Measurements from ENCODE around the gene HIVEP3.

HIVEP3 gene

DNA sequence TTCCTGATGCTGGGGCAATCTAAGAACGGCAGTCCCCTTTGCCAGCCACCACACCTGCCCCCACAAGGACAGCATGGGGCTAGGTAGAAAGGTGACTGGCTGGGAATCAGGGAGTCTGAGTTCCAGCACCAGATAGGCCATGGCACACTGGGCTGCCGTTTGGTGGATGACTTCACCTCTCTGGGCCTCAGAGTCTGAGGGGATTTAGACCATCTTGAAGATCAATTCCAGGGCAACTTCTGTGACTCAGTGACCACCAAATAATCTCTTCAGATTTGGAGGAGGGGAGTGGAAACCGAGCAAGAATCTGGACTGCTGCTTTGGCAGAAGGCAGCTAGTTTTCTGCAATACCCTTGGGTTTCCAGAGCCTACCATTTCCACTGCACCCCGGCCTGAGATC lies 342.1 kb downstream of the HIVEP3 start:
- Histone ChIP-seq H3K9me3 (replicated peaks in 1 of 11) (no peaks in the 10 kb centered on the region), H4K20me1 (peaks cover 0 to 9% (median 0%) of the 10 kb centered on the region in 11 experiments; a peak in 3 of 22 replicates), H3K27me3 (no peaks in the 10 kb centered on the region), H3K4me3 (no peak overlapping the region), H3K27ac (peak overlapping the region in 4 of 11 experiments; percentile 6 to 40 (median 20); a peak in 2 of 22 replicates), H3K4me2 (peak overlapping the region in 9 of 11 experiments; percentile 30 to 97 (median 78); a peak in 16 of 22 replicates), H3K36me3 (peaks cover 0 to 33% (median 3%) of the 10 kb centered on the region in 11 experiments; a peak in 8 of 22 replicates), H3K9ac (no peak overlapping the region), H3K4me1 (peaks cover 30 to 79% (median 67%) of the 10 kb centered on the region in 10 experiments)
- no peak for TF ChIP-seq Cebpa-rat (IDR thresholded peaks at IDR 0.05)

DNA sequence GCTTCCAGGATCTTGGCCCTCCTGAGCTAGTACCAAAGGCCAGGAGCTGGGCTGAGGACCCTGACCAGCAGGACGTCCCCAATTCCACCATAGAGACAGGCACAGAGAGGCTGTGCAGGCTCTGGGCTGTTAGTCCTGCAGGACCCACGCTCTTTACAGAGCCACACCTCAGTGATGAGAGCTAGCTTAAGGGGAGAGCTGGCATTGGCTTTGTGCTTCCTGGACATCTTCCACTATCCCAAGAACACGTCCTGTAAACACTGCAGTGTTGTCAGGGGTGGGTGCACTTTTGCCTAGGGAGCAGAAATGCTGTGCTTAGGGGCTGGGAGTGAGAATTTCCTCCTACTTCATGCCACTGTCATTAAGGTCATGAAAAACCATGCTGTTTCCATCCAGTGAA lies 342.5 kb downstream of the HIVEP3 start:
- Histone ChIP-seq H3K9me3 (replicated peaks in 1 of 11) (no peaks in the 10 kb centered on the region), H3K27ac (peak overlapping the region in 4 of 11 experiments; percentile 6 to 40 (median 20); a peak in 5 of 22 replicates), H3K9ac (0 out of 22 replicates have a peak overlapping the region, but pooled peaks of 1 of the 11 experiments have one; percentile 2), H3K27me3 (no peaks in the 10 kb centered on the region), H3K4me1 (peaks cover 25 to 75% (median 63%) of the 10 kb centered on the region in 10 experiments), H4K20me1 (peaks cover 0 to 9% (median 0%) of the 10 kb centered on the region in 11 experiments; a peak in 3 of 22 replicates), H3K36me3 (peaks cover 0 to 37% (median 3%) of the 10 kb centered on the region in 11 experiments; a peak in 8 of 22 replicates), H3K4me3 (no peak overlapping the region), H3K4me2 (peak overlapping the region in 9 of 11 experiments; percentile 30 to 97 (median 78); a peak in 18 of 22 replicates)
- no peak for TF ChIP-seq Cebpa-rat (IDR thresholded peaks at IDR 0.05)

DNA sequence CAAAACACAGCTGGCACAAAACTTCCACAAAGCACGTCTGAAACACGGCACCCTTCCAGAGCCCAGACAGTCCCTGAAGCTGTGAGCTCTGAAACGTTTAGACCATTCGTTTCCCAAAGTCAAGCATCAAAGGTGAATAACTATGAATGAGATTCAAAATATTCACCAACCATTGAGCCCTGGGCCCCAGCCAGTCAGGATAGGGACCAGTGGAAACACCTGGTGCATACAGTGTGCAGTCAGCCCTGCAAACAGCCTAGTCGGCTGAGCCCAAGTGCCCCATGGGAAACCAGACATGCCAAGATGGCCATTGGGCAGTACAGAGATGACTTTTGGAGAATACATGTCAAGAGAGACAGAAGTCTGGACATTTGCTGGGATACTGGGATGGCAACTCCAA lies 343.9 kb downstream of the HIVEP3 start:
- Histone ChIP-seq H3K27ac (peak overlapping the region in 9 of 11 experiments; percentile 34 to 75 (median 51); a peak in 18 of 22 replicates), H3K9me3 (replicated peaks in 1 of 11) (no peaks in the 10 kb centered on the region), H3K4me3 (peak overlapping the region in 1 of 10 experiments; percentile 32; a peak in 1 of 20 replicates), H3K9ac (peak overlapping the region in 9 of 11 experiments; percentile 1 to 60 (median 44); a peak in 13 of 22 replicates), H3K27me3 (no peaks in the 10 kb centered on the region), H3K36me3 (peaks cover 0 to 43% (median 3%) of the 10 kb centered on the region in 11 experiments; a peak in 9 of 22 replicates), H3K4me2 (peak overlapping the region; percentile 69 to 97 (median 83)), H4K20me1 (peaks cover 0 to 11% (median 0%) of the 10 kb centered on the region in 11 experiments; a peak in 3 of 22 replicates), H3K4me1 (peaks cover 17 to 61% (median 49%) of the 10 kb centered on the region in 10 experiments)
- TF ChIP-seq Cebpa-rat (IDR thresholded peaks at IDR 0.05): no peak

DNA sequence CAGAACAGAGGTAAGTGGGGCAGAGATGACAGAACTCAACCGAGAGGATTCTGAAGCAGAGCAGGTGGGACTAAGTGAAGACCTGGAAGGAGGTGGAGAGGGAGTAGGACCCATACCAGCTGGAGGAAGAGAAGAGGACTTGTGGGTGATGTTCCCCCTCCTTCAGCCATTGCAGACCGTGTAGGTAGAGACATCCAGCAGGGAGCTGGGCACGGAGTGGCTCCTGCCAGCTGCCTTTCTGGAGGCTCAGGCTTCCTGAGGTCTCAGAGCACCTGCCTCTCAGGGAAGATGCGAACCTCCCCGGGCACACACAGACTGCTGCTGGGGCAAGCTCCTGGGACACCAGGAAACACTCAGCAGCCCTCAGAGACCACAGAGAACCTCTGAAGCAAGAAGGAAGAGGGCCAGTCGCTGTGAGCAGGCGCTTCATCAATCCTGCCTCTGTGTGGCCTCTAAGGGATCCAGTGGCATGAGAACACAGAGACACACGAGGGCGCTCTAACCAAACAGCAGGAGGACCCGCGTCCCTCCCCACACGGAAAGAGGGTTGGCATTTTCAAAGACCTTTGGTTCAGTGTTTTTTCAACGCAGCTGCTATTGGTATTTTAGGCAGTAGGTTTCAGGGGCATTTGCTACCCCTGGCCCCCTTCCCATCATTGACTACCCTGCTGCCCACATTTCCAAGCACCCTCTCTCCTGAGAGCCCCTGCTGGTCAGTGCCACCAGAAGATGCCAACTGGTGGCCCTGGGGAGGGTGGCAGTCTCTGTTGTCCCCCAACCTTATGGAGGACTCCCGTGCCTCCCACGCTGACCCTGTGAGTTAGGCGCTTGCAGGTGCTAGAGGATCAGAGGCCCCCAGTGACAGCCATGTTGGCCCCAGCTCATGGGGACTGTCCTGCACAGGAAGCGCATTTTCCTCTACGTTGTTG lies 344.7 kb downstream of the HIVEP3 start:
- Histone ChIP-seq H3K9me3 (replicated peaks in 1 of 11) (no peaks in the 10 kb centered on the region), H3K27me3 (no peaks in the 10 kb centered on the region), H4K20me1 (peaks cover 0 to 11% (median 0%) of the 10 kb centered on the region in 11 experiments; a peak in 3 of 22 replicates), H3K4me1 (peaks cover 17 to 56% (median 43%) of the 10 kb centered on the region in 10 experiments), H3K4me2 (peak overlapping the region; percentile 69 to 97 (median 83)), H3K27ac (peak overlapping the region in 9 of 11 experiments; percentile 34 to 75 (median 51); a peak in 19 of 22 replicates), H3K9ac (peak overlapping the region in 10 of 11 experiments; percentile 7 to 60 (median 44); a peak in 14 of 22 replicates), H3K36me3 (peaks cover 0 to 37% (median 0%) of the 10 kb centered on the region in 11 experiments; a peak in 8 of 22 replicates), H3K4me3 (peak overlapping the region in 1 of 10 experiments; percentile 32; a peak in 2 of 20 replicates)
- TF ChIP-seq Cebpa-rat (IDR thresholded peaks at IDR 0.05): no peak

DNA sequence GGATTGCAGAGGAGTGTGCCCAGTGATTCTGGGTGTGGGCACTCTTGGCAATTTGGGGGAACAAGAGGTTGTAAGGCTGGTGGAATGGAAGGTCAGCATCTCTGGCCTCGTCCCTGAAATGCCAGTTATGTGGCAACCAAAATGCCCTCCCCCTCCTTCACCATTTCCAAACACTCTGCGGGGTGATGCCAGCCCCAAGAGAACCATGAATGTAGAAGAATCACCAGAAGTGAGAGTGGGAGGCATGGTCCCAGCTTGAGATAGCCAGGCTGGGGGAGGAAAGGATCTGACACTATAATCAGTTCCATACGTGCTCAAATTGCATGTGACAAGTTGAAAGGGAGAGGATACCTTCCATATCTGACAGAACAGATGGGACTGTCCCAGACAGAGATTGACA lies 345.5 kb downstream of the HIVEP3 start:
- H4K20me1 ChIP-seq: peaks cover 0 to 11% (median 0%) of the 10 kb centered on the region in 11 experiments; a peak in 3 of 22 replicates
- peak overlapping the region in 1 of 11 experiments; percentile 30; a peak in 1 of 22 replicates for H3K27ac ChIP-seq
- H3K4me3 ChIP-seq: no peak overlapping the region
- H3K36me3 ChIP-seq: peaks cover 0 to 40% (median 0%) of the 10 kb centered on the region in 11 experiments; a peak in 9 of 22 replicates
- peak overlapping the region in 8 of 11 experiments; percentile 69 to 97 (median 86); a peak in 13 of 22 replicates for H3K4me2 ChIP-seq
- H3K9ac ChIP-seq: 0 out of 22 replicates have a peak overlapping the region, but pooled peaks of 1 of the 11 experiments have one; percentile 8
- H3K9me3 ChIP-seq (replicated peaks in 1 of 11): no peaks in the 10 kb centered on the region; a peak in 1 of 22 replicates
- H3K27me3 ChIP-seq: no peaks in the 10 kb centered on the region
- H3K4me1 ChIP-seq: peaks cover 11 to 49% (median 41%) of the 10 kb centered on the region in 10 experiments
- TF ChIP-seq Cebpa-rat (IDR thresholded peaks at IDR 0.05): no peak

GRCh38 chr1:41572224-41572623 lies 346.5 kb downstream of the HIVEP3 start:
- H3K9ac ChIP-seq: no peak overlapping the region
- H3K4me3 ChIP-seq: no peak overlapping the region
- H3K4me1 ChIP-seq: peaks cover 11 to 50% (median 44%) of the 10 kb centered on the region in 10 experiments
- H4K20me1 ChIP-seq: peaks cover 0 to 11% (median 0%) of the 10 kb centered on the region in 11 experiments; a peak in 3 of 22 replicates
- peaks cover 0 to 46% (median 0%) of the 10 kb centered on the region in 11 experiments; a peak in 9 of 22 replicates for H3K36me3 ChIP-seq
- no peak overlapping the region for H3K27ac ChIP-seq
- TF ChIP-seq Cebpa-rat (IDR thresholded peaks at IDR 0.05): no peak
- H3K9me3 ChIP-seq (replicated peaks in 1 of 11): no peaks in the 10 kb centered on the region; a peak in 1 of 22 replicates
- H3K27me3 ChIP-seq: no peaks in the 10 kb centered on the region
- H3K4me2 ChIP-seq: no peak overlapping the region

GRCh38 chr1:41571041-41571440 lies 347.7 kb downstream of the HIVEP3 start:
- Histone ChIP-seq H3K4me2 (no peak overlapping the region), H3K27ac (no peak overlapping the region), H3K4me1 (peaks cover 11 to 53% (median 46%) of the 10 kb centered on the region in 10 experiments), H3K9ac (no peak overlapping the region), H3K27me3 (no peaks in the 10 kb centered on the region), H4K20me1 (peaks cover 0 to 11% (median 0%) of the 10 kb centered on the region in 11 experiments; a peak in 3 of 22 replicates), H3K9me3 (replicated peaks in 1 of 11) (no peaks in the 10 kb centered on the region; a peak in 1 of 22 replicates), H3K4me3 (no peak overlapping the region), H3K36me3 (peaks cover 0 to 55% (median 0%) of the 10 kb centered on the region in 11 experiments; a peak in 9 of 22 replicates)
- no peak for TF ChIP-seq Cebpa-rat (IDR thresholded peaks at IDR 0.05)

DNA sequence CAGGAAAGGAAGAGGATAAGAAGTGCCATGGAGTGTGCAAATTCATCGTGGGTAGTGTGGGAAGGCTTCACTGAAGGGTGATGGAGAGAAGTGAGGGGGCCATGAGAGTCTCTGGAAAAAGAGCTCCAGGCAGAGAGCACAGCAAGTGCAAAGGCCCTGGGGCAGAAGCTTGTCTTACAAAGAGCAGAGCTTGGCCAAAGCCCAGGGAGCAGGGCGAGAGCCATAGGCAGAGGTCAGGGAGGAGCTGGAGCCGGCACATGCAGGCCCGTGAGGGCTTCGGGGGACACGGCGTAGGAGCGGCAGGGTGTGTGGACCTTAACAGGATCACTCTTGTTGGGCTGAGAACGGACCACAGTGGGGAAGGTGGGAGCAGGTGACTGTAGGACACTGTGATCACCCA lies 350.5 kb downstream of the HIVEP3 start:
- no peak overlapping the region for H3K4me3 ChIP-seq
- H3K36me3 ChIP-seq: peaks cover 0 to 63% (median 0%) of the 10 kb centered on the region in 11 experiments; a peak in 9 of 22 replicates
- H3K9ac ChIP-seq: no peak overlapping the region
- H3K27me3 ChIP-seq: no peaks in the 10 kb centered on the region
- peaks cover 0 to 33% (median 23%) of the 10 kb centered on the region in 10 experiments; a peak in 17 of 20 replicates for H3K4me1 ChIP-seq
- TF ChIP-seq Cebpa-rat (IDR thresholded peaks at IDR 0.05): no peak
- H4K20me1 ChIP-seq: peaks cover 0 to 7% (median 0%) of the 10 kb centered on the region in 11 experiments; a peak in 1 of 22 replicates
- H3K27ac ChIP-seq: no peak overlapping the region
- H3K9me3 ChIP-seq (replicated peaks in 1 of 11): no peaks in the 10 kb centered on the region; a peak in 1 of 22 replicates
- H3K4me2 ChIP-seq: no peak overlapping the region
